HG03469 (cell line): ENCODE data around the gene PIK3IP1.
"Not testable (repeated sequence)": the region's sequence is repeated elsewhere in the genome, so short reads cannot be mapped to it uniquely, and the experiment has no call there.

Source experiments
- ATAC-seq: cut with Tn5 transposase; IDR thresholded peaks from one replicate; pipeline ENCODE4 v1.9.1; 2021; ENCODE audit warnings: mild to moderate bottlenecking, moderate library complexity, moderate number of reproducible peaks; ENCODE audit not compliant: unreplicated experiment

Gene PIK3IP1, protein sequence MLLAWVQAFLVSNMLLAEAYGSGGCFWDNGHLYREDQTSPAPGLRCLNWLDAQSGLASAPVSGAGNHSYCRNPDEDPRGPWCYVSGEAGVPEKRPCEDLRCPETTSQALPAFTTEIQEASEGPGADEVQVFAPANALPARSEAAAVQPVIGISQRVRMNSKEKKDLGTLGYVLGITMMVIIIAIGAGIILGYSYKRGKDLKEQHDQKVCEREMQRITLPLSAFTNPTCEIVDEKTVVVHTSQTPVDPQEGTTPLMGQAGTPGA

DNA sequence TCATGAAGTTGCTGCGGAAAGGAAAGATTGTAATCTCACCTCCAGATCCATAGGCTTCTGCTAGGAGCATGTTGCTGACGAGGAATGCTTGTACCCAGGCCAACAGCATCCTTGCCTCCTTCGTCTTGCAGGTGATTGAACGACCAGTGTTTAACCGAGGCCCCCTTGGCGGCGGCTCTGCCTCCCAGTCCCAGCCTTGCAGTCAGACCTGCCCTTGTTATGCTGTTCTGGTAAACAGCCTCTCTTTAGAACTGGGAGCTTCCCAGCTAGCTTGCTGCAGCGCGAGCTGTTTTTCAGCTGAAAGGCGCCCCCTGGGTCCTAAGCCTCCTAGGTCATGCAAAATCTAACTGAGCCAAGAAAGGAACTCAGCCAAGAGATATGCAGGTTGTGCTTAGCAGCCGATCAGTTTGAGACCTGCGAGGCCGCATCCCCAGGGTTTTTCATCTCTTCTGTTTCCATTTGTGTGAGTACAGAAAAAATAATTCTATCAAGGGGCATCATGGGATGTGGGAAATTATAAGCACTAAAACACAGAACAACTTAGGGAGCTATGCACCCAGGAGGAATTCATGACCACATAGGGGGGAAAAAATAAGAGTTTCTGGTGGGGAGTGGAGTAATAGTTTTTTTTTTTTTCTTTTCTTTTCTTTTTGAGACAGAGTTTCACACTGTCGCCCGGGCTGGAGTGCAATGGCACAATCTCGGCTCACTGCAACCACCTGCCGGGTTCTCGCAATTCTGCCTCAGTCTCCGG lies at the start of gene PIK3IP1:
Gene PIK3IP1, minus strand, starts transcription at position 253 of the 754 bp plus-strand sequence. Its CDS starts 144 bp downstream, at position 109.
- no peak for ATAC-seq

DNA sequence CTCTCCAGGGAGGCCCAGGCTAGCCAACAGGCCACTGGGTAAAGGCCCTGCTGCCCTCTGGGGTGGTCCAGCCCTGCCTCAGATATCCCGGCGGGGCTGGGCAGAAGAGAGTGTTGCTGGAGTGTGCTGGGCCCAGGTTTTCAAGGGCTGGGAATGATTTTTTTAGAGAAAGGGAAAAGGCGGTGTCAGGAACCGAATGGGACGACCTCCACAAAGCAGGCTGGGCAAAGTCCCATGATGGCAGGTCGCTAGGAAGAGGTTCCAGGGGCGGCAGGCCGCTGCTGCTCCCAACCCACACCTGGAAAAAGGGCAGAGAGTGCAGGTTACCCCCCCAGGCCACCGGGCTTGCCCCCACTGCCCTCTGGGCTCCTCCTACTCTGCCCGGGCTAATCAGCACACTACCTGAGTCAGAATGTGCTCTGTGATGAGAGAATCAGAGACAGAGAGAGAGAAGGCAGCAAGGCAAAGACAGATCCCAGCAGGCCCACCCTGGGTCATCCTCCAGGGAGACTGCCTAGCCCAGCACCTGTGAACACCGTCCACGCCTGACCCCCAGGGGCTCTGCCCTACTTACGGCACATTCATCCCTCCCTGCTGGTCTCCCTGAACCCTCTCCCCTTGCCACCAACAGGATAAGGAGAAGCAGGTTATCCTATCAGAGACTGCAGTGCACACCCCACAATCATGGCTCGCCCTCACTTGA lies 49.2 kb upstream of the PIK3IP1 start:
- no peak for ATAC-seq

GRCh38 chr22:31340765-31341247 lies 48.5 kb upstream of the PIK3IP1 start:
- no peak for ATAC-seq

DNA sequence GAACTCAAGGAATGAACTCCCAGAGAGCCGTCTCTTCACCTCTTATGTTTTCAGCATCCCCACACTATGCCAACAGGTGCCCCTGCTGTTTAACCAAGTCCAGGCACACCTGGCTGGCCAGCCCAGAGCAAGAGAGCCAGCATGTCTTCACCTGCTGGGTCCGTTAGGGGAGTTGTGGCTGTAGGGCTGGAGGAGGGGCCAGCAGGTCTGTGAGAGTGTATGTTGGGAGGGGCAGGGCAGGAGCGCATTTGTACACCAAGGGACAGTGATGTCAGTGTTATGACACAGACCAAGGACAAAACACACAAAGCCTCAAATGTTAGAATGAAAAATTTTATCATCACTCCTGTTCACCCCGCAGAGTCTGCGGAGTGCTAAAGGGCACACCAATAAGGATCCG lies 48.1 kb upstream of the PIK3IP1 start:
- ATAC-seq = no peak

- no peak for ATAC-seq
Observed at GRCh38 chr22:31339148-31339832, 47.0 kb upstream of the PIK3IP1 start.

- no peak for ATAC-seq
Observed at GRCh38 chr22:31337178-31337577, 44.9 kb upstream of the PIK3IP1 start.

DNA sequence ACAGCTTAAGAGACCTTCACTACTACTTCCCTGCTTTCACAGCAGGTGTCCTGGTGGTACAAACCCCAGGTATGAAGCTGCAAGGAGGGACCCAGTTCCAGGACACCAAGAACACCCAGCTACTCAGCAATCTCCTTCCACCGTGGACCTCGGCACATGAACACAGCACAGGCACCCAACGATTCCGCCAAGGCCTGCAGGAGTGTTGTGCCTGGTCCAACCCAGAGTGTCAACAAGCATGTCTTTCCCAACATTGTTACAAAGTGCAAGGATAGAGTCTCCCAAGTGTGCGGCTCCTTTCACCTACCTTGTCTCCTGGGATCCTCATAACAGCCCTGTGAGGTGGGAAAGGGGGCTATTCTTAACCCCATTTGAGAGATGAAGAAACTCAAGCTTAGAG lies 42.0 kb upstream of the PIK3IP1 start:
- no peak for ATAC-seq

GRCh38 chr22:31333641-31334040 lies 41.4 kb upstream of the PIK3IP1 start:
- ATAC-seq = no peak

- ATAC-seq = no peak
Observed at GRCh38 chr22:31332886-31333285, 40.6 kb upstream of the PIK3IP1 start.

DNA sequence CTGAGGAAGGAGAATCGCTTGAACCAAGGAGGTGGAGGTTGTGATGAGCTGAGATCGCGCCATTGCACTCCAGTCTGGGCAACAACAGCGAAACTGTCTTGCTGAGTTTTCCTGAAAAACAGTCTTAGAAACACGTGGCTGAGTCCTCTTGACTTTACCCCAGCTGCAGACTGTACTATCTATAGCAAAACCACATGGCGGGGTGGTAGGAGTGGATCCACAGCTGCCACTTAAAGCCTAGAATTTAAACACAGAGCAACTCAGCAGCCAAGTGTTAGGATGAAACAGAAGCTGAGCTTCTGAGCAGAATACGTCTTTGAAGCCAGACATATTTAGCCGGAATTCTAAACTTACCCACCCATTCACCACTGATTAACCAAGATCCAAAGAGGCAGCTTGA lies 39.7 kb upstream of the PIK3IP1 start:
- ATAC-seq = no peak

DNA sequence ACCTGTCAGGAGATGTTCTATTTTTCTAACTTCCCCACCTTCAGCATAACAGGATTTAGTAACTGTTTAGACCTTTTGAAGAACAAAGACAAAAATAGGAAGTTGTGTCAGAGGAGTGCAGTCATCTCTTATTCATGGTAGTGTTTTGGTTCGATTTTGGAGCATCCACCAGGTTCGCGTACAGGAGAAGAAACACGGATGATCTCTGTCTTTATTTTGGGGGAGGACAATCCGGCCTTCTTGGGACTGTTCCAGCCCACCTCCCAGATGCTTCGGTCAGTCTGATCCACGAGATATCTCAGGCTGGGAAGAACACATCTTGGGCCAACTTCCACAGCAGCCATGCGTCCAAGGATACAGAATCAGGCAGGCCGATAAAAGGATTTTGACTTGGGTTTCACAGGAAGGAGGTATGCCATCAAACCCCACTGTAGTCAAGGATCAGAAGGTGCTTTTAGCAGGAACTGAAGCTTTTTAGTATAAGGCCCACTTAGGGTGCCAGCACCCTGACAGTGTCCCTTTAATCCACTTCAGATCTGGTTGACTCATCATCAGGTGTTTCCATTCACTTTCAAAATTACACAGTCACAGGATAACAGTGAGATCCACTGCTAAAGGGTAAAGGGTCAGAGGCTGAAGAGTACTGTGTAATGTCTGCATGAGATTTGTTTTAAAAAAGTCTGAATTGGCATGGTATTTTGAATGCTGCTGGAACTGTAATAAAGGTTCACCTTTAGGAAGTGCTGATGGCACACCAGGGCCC lies 37.3 kb upstream of the PIK3IP1 start:
- no peak for ATAC-seq

DNA sequence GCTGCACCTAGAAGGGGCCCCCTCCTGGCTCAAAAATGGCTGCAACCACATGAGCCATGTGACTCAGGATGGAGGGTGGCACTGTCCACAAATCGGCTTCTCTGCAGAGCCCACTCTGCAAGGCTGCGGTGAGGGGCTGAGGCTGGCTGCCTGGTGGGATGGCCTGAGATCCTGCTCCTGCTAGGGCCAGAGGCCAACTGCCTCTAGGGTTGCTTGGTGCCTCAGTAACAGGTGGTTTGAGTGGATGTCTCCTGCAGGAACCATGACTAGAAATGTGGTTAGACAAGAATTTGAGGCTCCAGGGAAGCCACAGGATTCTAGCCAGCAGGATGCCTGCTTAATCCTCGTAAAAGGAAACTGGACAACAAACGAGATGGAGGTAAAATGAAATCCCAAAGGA lies 36.7 kb upstream of the PIK3IP1 start:
- no peak for ATAC-seq

DNA sequence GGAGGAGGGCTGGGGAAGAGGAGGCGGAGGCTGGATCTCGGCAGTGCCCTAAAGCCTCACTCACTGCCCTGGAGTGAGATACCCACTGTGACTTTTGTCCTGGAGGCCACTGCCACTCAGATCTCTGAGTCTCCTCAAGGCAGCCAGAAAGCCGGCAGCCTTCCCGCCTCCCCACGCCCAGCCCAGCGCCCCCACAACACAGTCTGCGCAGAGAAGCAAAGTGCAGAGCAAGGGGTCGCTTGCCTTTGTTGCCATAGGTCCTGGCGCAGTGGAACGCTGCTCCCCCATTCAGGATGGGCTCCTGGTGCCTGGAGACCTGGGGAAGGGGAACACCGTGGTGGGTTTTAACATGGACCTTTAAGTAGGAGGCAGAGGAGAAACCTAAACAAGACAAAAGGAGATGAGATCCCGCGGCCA lies 36.3 kb upstream of the PIK3IP1 start:
- ATAC-seq = no peak

GRCh38 chr22:31327806-31328543 lies 35.7 kb upstream of the PIK3IP1 start:
- no peak for ATAC-seq

- ATAC-seq = no peak
Observed at GRCh38 chr22:31326877-31327276, 34.6 kb upstream of the PIK3IP1 start.

GRCh38 chr22:31323578-31324550 lies 31.6 kb upstream of the PIK3IP1 start:
- no peak for ATAC-seq

- ATAC-seq = no peak
Observed at GRCh38 chr22:31321421-31321820, 29.1 kb upstream of the PIK3IP1 start.

DNA sequence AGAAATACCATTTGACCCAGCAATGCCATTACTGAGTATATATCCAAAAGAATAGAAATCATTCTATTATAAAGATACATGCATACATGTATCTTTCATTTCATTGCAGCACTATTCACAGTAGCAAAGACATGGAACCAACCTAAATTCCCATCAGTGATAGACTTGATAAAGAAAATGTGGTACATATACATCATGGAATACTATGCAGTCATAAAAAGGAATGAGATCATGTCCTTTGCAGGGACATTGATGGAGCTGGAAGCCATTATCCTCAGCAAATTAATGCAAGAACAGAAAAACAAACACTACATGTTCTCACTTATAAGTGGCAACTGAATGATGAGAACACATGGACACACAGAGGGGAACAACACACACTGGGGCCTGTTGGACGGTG lies 21.9 kb upstream of the PIK3IP1 start:
- ATAC-seq = not testable (repeated sequence)
